ENCODE data around the gene WFDC5. TPM values are rescaled to one million over a fixed set of nuclear protein-coding genes. Genes with fewer than 3 reads are reported as not detected.

Gene WFDC5
- total RNA-seq, 1 donor from 2014 or later: not detected

- no peak overlapping the region for H3K27ac Mint-ChIP-seq
- no peak overlapping the region for H3K4me3 Mint-ChIP-seq
- H3K36me3 Mint-ChIP-seq: peaks cover 13% of the 10 kb centered on the region
- H3K27me3 Mint-ChIP-seq (ENCODE audit: low read depth): no peaks in the 10 kb centered on the region
- peaks cover 6% of the 10 kb centered on the region for H3K4me1 Mint-ChIP-seq
- DNase-seq (ENCODE audit: low spot score in 2 of 2, unreplicated experiment in 2 of 2): no peak
- TF ChIP-seq CTCF (IDR thresholded peaks at IDR 0.05; ENCODE audit: unreplicated experiment): no peak
- peaks cover 20% of the 10 kb centered on the region for H3K9me3 Mint-ChIP-seq
Observed at GRCh38 chr20:45088247-45088646, 26.7 kb downstream of the WFDC5 start.

GRCh38 chr20:45087814-45088213 lies 27.2 kb downstream of the WFDC5 start:
- Mint-ChIP-seq H3K27ac (no peak overlapping the region), H3K4me1 (peaks cover 6% of the 10 kb centered on the region), H3K9me3 (peaks cover 24% of the 10 kb centered on the region), H3K4me3 (no peak overlapping the region), H3K27me3 (ENCODE audit: low read depth) (no peaks in the 10 kb centered on the region), H3K36me3 (peaks cover 16% of the 10 kb centered on the region)
- DNase-seq (ENCODE audit: low spot score in 2 of 2, unreplicated experiment in 2 of 2): no peak
- no peak for TF ChIP-seq CTCF (IDR thresholded peaks at IDR 0.05; ENCODE audit: unreplicated experiment)

- Mint-ChIP-seq H3K9me3 (peaks cover 30% of the 10 kb centered on the region), H3K27ac (no peak overlapping the region), H3K27me3 (ENCODE audit: low read depth) (no peaks in the 10 kb centered on the region), H3K36me3 (peaks cover 22% of the 10 kb centered on the region), H3K4me1 (peaks cover 6% of the 10 kb centered on the region), H3K4me3 (no peak overlapping the region)
- DNase-seq (ENCODE audit: low spot score in 2 of 2, unreplicated experiment in 2 of 2): no peak
- TF ChIP-seq CTCF (IDR thresholded peaks at IDR 0.05; ENCODE audit: unreplicated experiment): no peak
Observed at GRCh38 chr20:45087097-45087790, 27.7 kb downstream of the WFDC5 start.

GRCh38 chr20:45085867-45086266 lies 29.1 kb downstream of the WFDC5 start:
- no peaks in the 10 kb centered on the region for H3K27me3 Mint-ChIP-seq (ENCODE audit: low read depth)
- no peak overlapping the region for H3K4me3 Mint-ChIP-seq
- peaks cover 29% of the 10 kb centered on the region for H3K36me3 Mint-ChIP-seq
- no peak overlapping the region for H3K27ac Mint-ChIP-seq
- peaks cover 35% of the 10 kb centered on the region for H3K9me3 Mint-ChIP-seq
- TF ChIP-seq CTCF (IDR thresholded peaks at IDR 0.05; ENCODE audit: unreplicated experiment): no peak
- DNase-seq (ENCODE audit: low spot score in 2 of 2, unreplicated experiment in 2 of 2): no peak
- peaks cover 6% of the 10 kb centered on the region for H3K4me1 Mint-ChIP-seq

- no peak for TF ChIP-seq CTCF (IDR thresholded peaks at IDR 0.05; ENCODE audit: unreplicated experiment)
- Mint-ChIP-seq H3K4me3 (no peak overlapping the region), H3K4me1 (peaks cover 6% of the 10 kb centered on the region), H3K27ac (no peak overlapping the region), H3K27me3 (ENCODE audit: low read depth) (no peaks in the 10 kb centered on the region), H3K36me3 (peaks cover 33% of the 10 kb centered on the region), H3K9me3 (peaks cover 35% of the 10 kb centered on the region)
- DNase-seq (ENCODE audit: low spot score in 2 of 2, unreplicated experiment in 2 of 2): no peak
Observed at GRCh38 chr20:45085289-45085688, 29.7 kb downstream of the WFDC5 start.

Measured in mesothelial cell of epicardium (in vitro differentiated cells).